Measurements from ENCODE around the gene MRPS23. TPM values are rescaled to one million over a fixed set of nuclear protein-coding genes. Genes with fewer than 3 reads are reported as not detected.

MRPS23 gene
- total RNA-seq, 1 experiment from 2014 or later, result 87.3 TPM

- in situ Hi-C loops (cut with HindIII; ENCODE audit: low pct_unique_long_range_greater_than_20kb, low sequenced_read_pairs), result no loop called here
- no peak for DNase-seq (ENCODE audit: low read depth, low spot score)
These were observed 26.1 kb downstream of the MRPS23 start for GRCh38 chr17:57823469-57824401.

GRCh38 chr17:57819867-57820266 lies 30.0 kb downstream of the MRPS23 start:
- in situ Hi-C loops (cut with HindIII; ENCODE audit: low pct_unique_long_range_greater_than_20kb, low sequenced_read_pairs), result no loop called here
- DNase-seq (ENCODE audit: low read depth, low spot score), result no peak

- in situ Hi-C loops (cut with HindIII; ENCODE audit: low pct_unique_long_range_greater_than_20kb, low sequenced_read_pairs), result no loop called here
- no peak for DNase-seq (ENCODE audit: low read depth, low spot score)
These were observed 30.6 kb downstream of the MRPS23 start for GRCh38 chr17:57819285-57819684.

GRCh38 chr17:57818066-57818465 lies 31.8 kb downstream of the MRPS23 start:
- no peak for DNase-seq (ENCODE audit: low read depth, low spot score)
- in situ Hi-C loops (cut with HindIII; ENCODE audit: low pct_unique_long_range_greater_than_20kb, low sequenced_read_pairs), result no loop called here

- in situ Hi-C loops (cut with HindIII; ENCODE audit: low pct_unique_long_range_greater_than_20kb, low sequenced_read_pairs), result no loop called here
These were observed 32.5 kb downstream of the MRPS23 start for GRCh38 chr17:57817299-57817698.

GRCh38 chr17:57814421-57814820 lies 35.4 kb downstream of the MRPS23 start:
- DNase-seq (ENCODE audit: low read depth, low spot score), result no peak
- in situ Hi-C loops (cut with HindIII; ENCODE audit: low pct_unique_long_range_greater_than_20kb, low sequenced_read_pairs), result no loop called here

More at GRCh38 chr17:57817299-57817698, 32.5 kb downstream of the MRPS23 start:
- no peak for DNase-seq (ENCODE audit: low read depth, low spot score)

- in situ Hi-C loops (cut with HindIII; ENCODE audit: low pct_unique_long_range_greater_than_20kb, low sequenced_read_pairs), result no loop called here
- no peak for DNase-seq (ENCODE audit: low read depth, low spot score)
These were observed 38.1 kb downstream of the MRPS23 start for GRCh38 chr17:57811638-57812280.

- DNase-seq (ENCODE audit: low read depth, low spot score), result no peak
These were observed 38.9 kb downstream of the MRPS23 start for GRCh38 chr17:57810721-57811637.

GRCh38 chr17:57809879-57810278 lies 40.0 kb downstream of the MRPS23 start:
- no peak for DNase-seq (ENCODE audit: low read depth, low spot score)
- in situ Hi-C loops (cut with HindIII; ENCODE audit: low pct_unique_long_range_greater_than_20kb, low sequenced_read_pairs), result no loop called here

More at GRCh38 chr17:57810721-57811637, 38.9 kb downstream of the MRPS23 start:
- in situ Hi-C loops (cut with HindIII; ENCODE audit: low pct_unique_long_range_greater_than_20kb, low sequenced_read_pairs), result no loop called here

- in situ Hi-C loops (cut with HindIII; ENCODE audit: low pct_unique_long_range_greater_than_20kb, low sequenced_read_pairs), result no loop called here
- DNase-seq (ENCODE audit: low read depth, low spot score), result no peak
These were observed 41.0 kb downstream of the MRPS23 start for GRCh38 chr17:57808882-57809281.

GRCh38 chr17:57806167-57806830 lies 43.5 kb downstream of the MRPS23 start:
- no peak for DNase-seq (ENCODE audit: low read depth, low spot score)
- in situ Hi-C loops (cut with HindIII; ENCODE audit: low pct_unique_long_range_greater_than_20kb, low sequenced_read_pairs), result no loop called here

GRCh38 chr17:57803021-57803420 lies 46.8 kb downstream of the MRPS23 start:
- in situ Hi-C loops (cut with HindIII; ENCODE audit: low pct_unique_long_range_greater_than_20kb, low sequenced_read_pairs), result no loop called here
- DNase-seq (ENCODE audit: low read depth, low spot score), result no peak

GRCh38 chr17:57801044-57801711 lies 48.7 kb downstream of the MRPS23 start:
- no peak for DNase-seq (ENCODE audit: low read depth, low spot score)
- in situ Hi-C loops (cut with HindIII; ENCODE audit: low pct_unique_long_range_greater_than_20kb, low sequenced_read_pairs), result no loop called here

- in situ Hi-C loops (cut with HindIII; ENCODE audit: low pct_unique_long_range_greater_than_20kb, low sequenced_read_pairs), result no loop called here
- no peak for DNase-seq (ENCODE audit: low read depth, low spot score)
These were observed 55.0 kb downstream of the MRPS23 start for GRCh38 chr17:57794841-57795240.

GRCh38 chr17:57788725-57789124 lies 61.1 kb downstream of the MRPS23 start:
- in situ Hi-C loops (cut with HindIII; ENCODE audit: low pct_unique_long_range_greater_than_20kb, low sequenced_read_pairs), result no loop called here
- no peak for DNase-seq (ENCODE audit: low read depth, low spot score)

- in situ Hi-C loops (cut with HindIII; ENCODE audit: low pct_unique_long_range_greater_than_20kb, low sequenced_read_pairs), result no loop called here
- DNase-seq (ENCODE audit: low read depth, low spot score), result no peak
These were observed 64.8 kb downstream of the MRPS23 start for GRCh38 chr17:57785022-57785421.

Measured in SK-MEL-5 (cell line).